RKO (cell line): ENCODE measurements around the gene RHOT1.
A peak's percentile ranks its signal among the peaks of the same experiment; 100 is the strongest.
"Not testable (repeated sequence)": the region's sequence is repeated elsewhere in the genome, so short reads cannot be mapped to it uniquely, and the experiment has no call there.

ENCODE experiments used
- DNase-seq: peaks from one replicate; pipeline ENCODE4 v3.0.0-alpha.2; 2016; ENCODE audit warnings: low spot score

Gene RHOT1

GRCh38 chr17:32142038-32142856 is at the start of gene RHOT1:
Gene RHOT1 (plus strand): TSS chr17:32142502. CDS start chr17:32142693, 191 bp downstream.
- peak; percentile 94 for DNase-seq

GRCh38 chr17:32099686-32100085 is 42.6 kb upstream of the RHOT1 start:
- DNase-seq: no peak

- not testable (repeated sequence) for DNase-seq
Measured at GRCh38 chr17:32100323-32100722, 42.0 kb upstream of the RHOT1 start.

GRCh38 chr17:32100971-32101631 is 41.2 kb upstream of the RHOT1 start:
- no peak for DNase-seq

GRCh38 chr17:32102172-32102571 is 40.1 kb upstream of the RHOT1 start:
- DNase-seq: no peak

- no peak for DNase-seq
Measured at GRCh38 chr17:32102646-32103186, 39.6 kb upstream of the RHOT1 start.

GRCh38 chr17:32103476-32104113 is 38.7 kb upstream of the RHOT1 start:
- no peak for DNase-seq

- no peak for DNase-seq
Measured at GRCh38 chr17:32104158-32104557, 38.1 kb upstream of the RHOT1 start.

GRCh38 chr17:32106471-32106981 is 35.8 kb upstream of the RHOT1 start:
- DNase-seq: not testable (repeated sequence)

GRCh38 chr17:32107194-32107593 is 35.1 kb upstream of the RHOT1 start:
- not testable (repeated sequence) for DNase-seq

- no peak for DNase-seq
Measured at GRCh38 chr17:32110596-32110995, 31.7 kb upstream of the RHOT1 start.

GRCh38 chr17:32111141-32111771 is 31.0 kb upstream of the RHOT1 start:
- peak; percentile 32 for DNase-seq

- DNase-seq: no peak
Measured at GRCh38 chr17:32112416-32112815, 29.9 kb upstream of the RHOT1 start.

GRCh38 chr17:32114536-32114935 is 27.8 kb upstream of the RHOT1 start:
- no peak for DNase-seq

GRCh38 chr17:32115546-32115945 is 26.8 kb upstream of the RHOT1 start:
- DNase-seq: not testable (repeated sequence)

GRCh38 chr17:32116937-32117336 is 25.4 kb upstream of the RHOT1 start:
- no peak for DNase-seq

GRCh38 chr17:32117399-32117798 is 24.9 kb upstream of the RHOT1 start:
- no peak for DNase-seq

- not testable (repeated sequence) for DNase-seq
Measured at GRCh38 chr17:32118088-32118487, 24.2 kb upstream of the RHOT1 start.

- no peak for DNase-seq
Measured at GRCh38 chr17:32118835-32119234, 23.5 kb upstream of the RHOT1 start.

- no peak for DNase-seq
Measured at GRCh38 chr17:32120141-32120540, 22.2 kb upstream of the RHOT1 start.

- no peak for DNase-seq
Measured at GRCh38 chr17:32120716-32121115, 21.6 kb upstream of the RHOT1 start.

- DNase-seq: no peak
Measured at GRCh38 chr17:32123782-32124181, 18.5 kb upstream of the RHOT1 start.
